ENCODE measurements around the gene YPEL3. TPM values are rescaled to one million over a fixed set of nuclear protein-coding genes. Genes with fewer than 3 reads are reported as not detected.

Gene YPEL3
- total and polyA plus RNA-seq, 2 of the 8 experiments (the other 6 are each of a cell fraction or from before 2014, with no cell fraction given) = 40.3 to 53.3 TPM

- H3K4me1 ChIP-seq (replicated peaks in 1 of 4; ENCODE audit: control insufficient read depth in 3 of 4, insufficient read depth in 4 of 4, low read length in 3 of 4) = peaks cover 0 to 12% (median 6%) of the 10 kb centered on the region in 4 experiments; a peak in 5 of 7 replicates
- H3K14ac ChIP-seq (ENCODE audit: insufficient read length) = no peak overlapping the region
- no peak overlapping the region for H2BK120ac ChIP-seq (replicated peaks; ENCODE audit: low read depth, low read length)
- peak overlapping the region in 1 of 4 experiments; percentile 10; a peak in 3 of 7 replicates for H3K9ac ChIP-seq (replicated peaks in 1 of 4; ENCODE audit: extremely low read depth in 1 of 4, low read depth in 3 of 4, low read length in 3 of 4)
- H2BK15ac ChIP-seq (ENCODE audit: low read length) = 0 out of 2 replicates have a peak overlapping the region, but pooled peaks have one; percentile 29
- FAIRE-seq (no peak), DNase-seq (ENCODE audit: low read depth in 1 of 2, low spot score in 2 of 2) (peak in 1 of 2 experiments; percentile 94)
- H3K4me2 ChIP-seq (ENCODE audit: insufficient read depth in 1 of 2, low read depth in 2 of 2, low read length in 2 of 2) = peak overlapping the region in 1 of 2 experiments; percentile 50; a peak in 2 of 4 replicates
- no peaks in the 10 kb centered on the region for H3K79me2 ChIP-seq (ENCODE audit: control insufficient read depth in 1 of 2, insufficient read depth in 2 of 2, low read length in 2 of 2)
- H3K79me1 ChIP-seq (ENCODE audit: low read depth, low read length) = no peaks in the 10 kb centered on the region
- no peak overlapping the region for H3K4ac ChIP-seq (replicated peaks; ENCODE audit: insufficient read length, low read depth, low read length)
- no peak overlapping the region for H4K5ac ChIP-seq (ENCODE audit: insufficient read length, low read depth, low read length)
- H2BK5ac ChIP-seq (ENCODE audit: low read depth, low read length) = peak overlapping the region; percentile 12; the same call in 1 of the 2 replicates
- H4K20me1 ChIP-seq (replicated peaks in 1 of 2; ENCODE audit: control insufficient read depth in 1 of 2, insufficient read depth in 2 of 2, low read length in 2 of 2) = peaks cover 2 to 6% of the 10 kb centered on the region in 2 experiments
- ChIA-PET CTCF (ENCODE audit: partially characterized antibody) (interaction anchor here (0.5 to 6.7 kb wide), 31 partner anchors 9 to 523 kb away, joined by 3 to 90 read pairs (median 5); partner anchors contain the start of genes ALDOA, MAPK3, TBX6 and TLCD3B), POLR2A (ENCODE audit: partially characterized antibody) (interaction anchor here (0.7 to 16.3 kb wide), 10 partner anchors 8 to 433 kb away, joined by 3 to 169 read pairs (median 5); partner anchors contain the start of genes CORO1A, TBX6 and YPEL3)
- 0 out of 2 replicates have a peak overlapping the region, but pooled peaks have one; percentile 48 for H2BK20ac ChIP-seq (ENCODE audit: low read length)
- H3K36me3 ChIP-seq (ENCODE audit: control insufficient read depth in 2 of 4, insufficient read depth in 4 of 4, low read length in 3 of 4) = 0 out of 8 replicates have a peak, but pooled peaks cover 0 to 3% (median 0%) of the 10 kb centered on the region in 4 experiments
- no peak overlapping the region for H4K8ac ChIP-seq (ENCODE audit: extremely low read depth, insufficient read depth, low read length)
- no peak overlapping the region for H3K23ac ChIP-seq (ENCODE audit: insufficient read length)
- no peaks in the 10 kb centered on the region for H3K9me3 ChIP-seq (ENCODE audit: insufficient read depth in 2 of 2, low read depth in 1 of 2, low read length in 1 of 2)
- H3K27ac ChIP-seq (ENCODE audit: low read depth, low read length) = no peak overlapping the region
- H4K91ac ChIP-seq (replicated peaks; ENCODE audit: insufficient read length, low read length) = no peak overlapping the region
- H3K27me3 ChIP-seq (replicated peaks in 1 of 4; ENCODE audit: control insufficient read depth in 3 of 4, extremely low read depth in 1 of 4, insufficient read depth in 3 of 4, low read length in 3 of 4) = no peaks in the 10 kb centered on the region
- no peak overlapping the region for H2BK12ac ChIP-seq (ENCODE audit: low read depth, low read length)
- WGBS, 2 experiments (ENCODE audit: extremely low coverage in 1 of 2, insufficient coverage in 1 of 2, insufficient read length in 1 of 2, insufficient replicate concordance in 2 of 2, low coverage in 1 of 2, low lambda C conversion rate in 2 of 2, missing lambda C conversion rate in 1 of 2) = 27% methylated on average over 22 of the region's 29 CpGs; no CpG with 5 or more reads in 1 of the 2 experiments
- no peak overlapping the region for H3K18ac ChIP-seq (ENCODE audit: extremely low read depth, low read length)
- H3K4me3 ChIP-seq (ENCODE audit: extremely low read depth in 1 of 4, insufficient read depth in 2 of 4, low read depth in 3 of 4, low read length in 4 of 4) = peak overlapping the region in 1 of 4 experiments; percentile 24; a peak in 2 of 8 replicates
- no peak overlapping the region for H3K56ac ChIP-seq (replicated peaks; ENCODE audit: insufficient read length, low read depth, low read length)
- H3K23me2 ChIP-seq (ENCODE audit: low read depth, low read length) = no peaks in the 10 kb centered on the region
- no peak overlapping the region for H2AK5ac ChIP-seq (ENCODE audit: low read depth, low read length)
- no peak overlapping the region for H2AFZ ChIP-seq (ENCODE audit: low read length)
- TF ChIP-seq HDAC2 (IDR thresholded peaks at IDR 0.05; ENCODE audit: borderline replicate concordance in 1 of 2, low read depth in 2 of 2, low read length in 2 of 2) (no peak; a peak in 1 of 4 replicates), TAF1 (IDR thresholded peaks at IDR 0.05; ENCODE audit: low read depth, low read length) (0 out of 2 replicates have a peak, but pooled peaks have one; percentile 15), CEBPB (IDR thresholded peaks at IDR 0.05; ENCODE audit: low read depth, low read length) (no peak), YY1 (IDR thresholded peaks at IDR 0.05; ENCODE audit: low read depth, low read length) (peak; percentile 84), POLR2AphosphoS5 (IDR thresholded peaks at IDR 0.05; ENCODE audit: low read depth, low read length) (peak; percentile 80), RNF2 (IDR thresholded peaks at IDR 0.05; ENCODE audit: borderline replicate concordance, low read depth, low read length, missing control alignments, poor library complexity, severe bottlenecking) (no peak), NRF1 (IDR thresholded peaks at IDR 0.05; ENCODE audit: low read depth, low read length) (no peak), SIN3A (conservative IDR thresholded peaks at IDR 0.05 in 1 of 2, IDR thresholded peaks at IDR 0.05 in 1 of 2; ENCODE audit: low read depth in 1 of 2, low read length in 2 of 2) (0 out of 4 replicates have a peak, but pooled peaks of 1 of the 2 experiments have one; percentile 50)
These were observed 16.4 kb upstream of the YPEL3 start for GRCh38 chr16:30112197-30113030.
